ENCODE measurements around the gene GPR132.

DNA sequence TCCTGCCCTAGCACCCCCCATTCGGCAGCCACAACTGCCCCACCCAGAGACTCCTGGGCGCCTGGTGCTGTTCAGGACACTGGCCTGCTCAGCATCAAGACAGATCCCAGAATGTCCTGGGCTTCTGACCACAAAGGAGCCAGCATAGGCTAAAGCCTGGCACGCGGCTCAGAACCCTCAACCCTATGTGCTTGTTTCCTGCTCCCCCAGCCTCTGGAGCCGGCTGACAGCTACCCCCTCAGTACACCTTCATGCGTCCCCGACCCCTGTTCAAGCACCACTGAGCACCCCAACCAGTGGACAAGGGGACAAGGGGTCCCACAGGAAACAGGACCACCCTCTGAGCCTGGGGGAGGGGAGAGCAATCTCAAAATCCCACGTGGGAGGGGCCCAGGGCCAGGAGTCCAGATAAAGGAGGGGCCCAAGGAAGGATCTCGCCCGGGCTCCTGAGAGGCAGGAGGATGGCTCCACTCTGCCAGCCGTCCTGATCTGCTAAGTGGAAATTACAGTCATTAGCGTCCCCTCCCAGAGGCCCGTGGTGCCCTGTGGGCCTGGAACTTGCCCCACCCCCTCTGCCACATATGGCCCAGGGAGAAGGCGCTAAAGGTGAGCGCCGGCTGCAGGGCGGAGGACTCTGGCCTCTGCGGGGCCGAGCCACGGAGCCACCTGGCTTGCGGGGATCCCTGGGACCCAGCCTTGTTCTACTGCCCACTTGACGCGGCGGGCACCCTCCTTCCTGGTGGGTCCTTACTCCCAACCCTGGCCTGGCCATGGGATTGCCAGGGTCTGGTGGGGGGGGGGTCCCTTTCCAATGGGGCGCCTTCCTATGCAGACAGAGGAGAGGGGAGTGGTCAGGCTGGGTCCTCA, 27.2 kb upstream of the GPR132 start:
- TF ChIP-seq TAF15 (IDR thresholded peaks at IDR 0.05; ENCODE audit: low read depth, low read length, poor library complexity, severe bottlenecking) = no peak
- TF ChIP-seq ZNF124 (CRISPR knock-in tag; IDR thresholded peaks at IDR 0.05) = no peak
- no peak for TF ChIP-seq IKZF1 (IDR thresholded peaks at IDR 0.05)
- no peak for TF ChIP-seq ATRX (CRISPR knock-in tag; IDR thresholded peaks at IDR 0.05; ENCODE audit: borderline replicate concordance)
- no peak for TF ChIP-seq MYNN (CRISPR knock-in tag; IDR thresholded peaks at IDR 0.05; ENCODE audit: low read depth)

All from HepG2 (cell line).